Measurements from ENCODE around the gene RAB9A.

The RAB9A gene

DNA sequence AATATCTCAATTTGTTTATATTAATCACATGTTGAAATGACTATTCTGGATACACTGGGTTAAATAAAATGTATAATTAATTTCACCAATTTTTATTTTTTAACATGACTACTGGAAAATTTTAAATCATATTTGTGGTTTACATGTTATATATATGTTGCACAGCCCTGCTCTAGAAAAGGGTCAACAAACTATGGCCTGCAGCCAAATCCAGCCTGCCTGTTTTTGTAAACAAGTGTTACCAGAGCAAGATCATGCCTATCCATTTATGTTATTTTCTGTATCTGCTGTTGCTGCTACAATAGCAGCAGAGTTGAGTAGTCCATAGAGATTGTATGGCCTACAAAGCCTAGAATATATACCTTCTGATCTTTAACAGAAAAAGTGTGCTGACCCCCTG is 34.8 kb upstream of the RAB9A start:
- H3K27ac ChIP-seq (ENCODE audit: low read depth, low read length): peak overlapping the region; percentile 68; the same call in 1 of the 2 replicates
- peak overlapping the region; percentile 92 for H3K4me3 ChIP-seq (ENCODE audit: low read length)
- H4K20me1 ChIP-seq (ENCODE audit: control insufficient read depth, insufficient read depth, low read depth, low read length): no peaks in the 10 kb centered on the region
- H3F3A ChIP-seq (ENCODE audit: control insufficient read depth, insufficient read depth): 0 out of 2 replicates have a peak, but pooled peaks cover 3% of the 10 kb centered on the region
- no peaks in the 10 kb centered on the region; the same call in 1 of the 2 replicates for H3K36me3 ChIP-seq (ENCODE audit: control insufficient read depth, low read length)
- peak overlapping the region; percentile 68 for H3K4me2 ChIP-seq (ENCODE audit: low read length)
- H3K9me3 ChIP-seq (ENCODE audit: control insufficient read depth, insufficient read depth, low read length): no peaks in the 10 kb centered on the region
- no peaks in the 10 kb centered on the region for H3K9me2 ChIP-seq (replicated peaks; ENCODE audit: control insufficient read depth, low read length)
- peaks cover 19% of the 10 kb centered on the region for H3K79me2 ChIP-seq (ENCODE audit: control insufficient read depth, low read length)
- H3K27me3 ChIP-seq (ENCODE audit: control insufficient read depth, low read length): no peaks in the 10 kb centered on the region
- TF ChIP-seq EZH2phosphoT487 (IDR thresholded peaks at IDR 0.05; ENCODE audit: borderline replicate concordance, low read length): no peak
- TF ChIP-seq, protein P1, sequence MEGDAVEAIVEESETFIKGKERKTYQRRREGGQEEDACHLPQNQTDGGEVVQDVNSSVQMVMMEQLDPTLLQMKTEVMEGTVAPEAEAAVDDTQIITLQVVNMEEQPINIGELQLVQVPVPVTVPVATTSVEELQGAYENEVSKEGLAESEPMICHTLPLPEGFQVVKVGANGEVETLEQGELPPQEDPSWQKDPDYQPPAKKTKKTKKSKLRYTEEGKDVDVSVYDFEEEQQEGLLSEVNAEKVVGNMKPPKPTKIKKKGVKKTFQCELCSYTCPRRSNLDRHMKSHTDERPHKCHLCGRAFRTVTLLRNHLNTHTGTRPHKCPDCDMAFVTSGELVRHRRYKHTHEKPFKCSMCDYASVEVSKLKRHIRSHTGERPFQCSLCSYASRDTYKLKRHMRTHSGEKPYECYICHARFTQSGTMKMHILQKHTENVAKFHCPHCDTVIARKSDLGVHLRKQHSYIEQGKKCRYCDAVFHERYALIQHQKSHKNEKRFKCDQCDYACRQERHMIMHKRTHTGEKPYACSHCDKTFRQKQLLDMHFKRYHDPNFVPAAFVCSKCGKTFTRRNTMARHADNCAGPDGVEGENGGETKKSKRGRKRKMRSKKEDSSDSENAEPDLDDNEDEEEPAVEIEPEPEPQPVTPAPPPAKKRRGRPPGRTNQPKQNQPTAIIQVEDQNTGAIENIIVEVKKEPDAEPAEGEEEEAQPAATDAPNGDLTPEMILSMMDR (IDR thresholded peaks at IDR 0.05; ENCODE audit: low read depth, low read length, poor library complexity, severe bottlenecking): no peak
- peaks cover 32% of the 10 kb centered on the region for H3K4me1 ChIP-seq (ENCODE audit: control insufficient read depth, low read length)

DNA sequence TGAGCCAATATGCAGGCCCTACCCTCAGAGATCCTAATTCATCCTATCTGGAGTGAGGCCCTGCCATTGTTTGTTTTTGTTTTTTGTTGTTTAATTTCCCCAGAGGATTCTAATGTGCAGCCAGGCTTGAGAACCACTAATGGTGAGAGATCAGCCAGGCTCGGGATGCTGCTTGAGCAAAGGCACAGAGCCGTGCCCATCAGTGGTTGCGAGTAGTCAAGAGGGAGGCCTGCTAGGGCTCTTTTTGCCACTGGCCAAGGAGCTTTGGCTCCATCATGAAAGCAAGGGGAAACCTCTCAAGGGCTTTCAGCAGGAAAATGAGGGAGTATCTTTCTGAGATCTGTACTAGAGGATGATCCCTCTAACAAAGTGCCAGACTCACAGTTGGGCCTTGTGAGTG is 33.3 kb upstream of the RAB9A start:
- no peaks in the 10 kb centered on the region for H4K20me1 ChIP-seq (ENCODE audit: control insufficient read depth, insufficient read depth, low read depth, low read length)
- no peaks in the 10 kb centered on the region for H3K9me3 ChIP-seq (ENCODE audit: control insufficient read depth, insufficient read depth, low read length)
- H3K9me2 ChIP-seq (replicated peaks; ENCODE audit: control insufficient read depth, low read length): no peaks in the 10 kb centered on the region
- TF ChIP-seq, protein P1 (IDR thresholded peaks at IDR 0.05; ENCODE audit: low read depth, low read length, poor library complexity, severe bottlenecking): no peak
- no peak for TF ChIP-seq EZH2phosphoT487 (IDR thresholded peaks at IDR 0.05; ENCODE audit: borderline replicate concordance, low read length)
- H3K4me2 ChIP-seq (ENCODE audit: low read length): no peak overlapping the region
- H3K4me3 ChIP-seq (ENCODE audit: low read length): no peak overlapping the region
- H3K27me3 ChIP-seq (ENCODE audit: control insufficient read depth, low read length): no peaks in the 10 kb centered on the region
- 0 out of 2 replicates have a peak, but pooled peaks cover 3% of the 10 kb centered on the region for H3F3A ChIP-seq (ENCODE audit: control insufficient read depth, insufficient read depth)
- H3K79me2 ChIP-seq (ENCODE audit: control insufficient read depth, low read length): peaks cover 19% of the 10 kb centered on the region
- peaks cover 7% of the 10 kb centered on the region for H3K36me3 ChIP-seq (ENCODE audit: control insufficient read depth, low read length)
- peaks cover 33% of the 10 kb centered on the region for H3K4me1 ChIP-seq (ENCODE audit: control insufficient read depth, low read length)
- no peak overlapping the region for H3K27ac ChIP-seq (ENCODE audit: low read depth, low read length)

DNA sequence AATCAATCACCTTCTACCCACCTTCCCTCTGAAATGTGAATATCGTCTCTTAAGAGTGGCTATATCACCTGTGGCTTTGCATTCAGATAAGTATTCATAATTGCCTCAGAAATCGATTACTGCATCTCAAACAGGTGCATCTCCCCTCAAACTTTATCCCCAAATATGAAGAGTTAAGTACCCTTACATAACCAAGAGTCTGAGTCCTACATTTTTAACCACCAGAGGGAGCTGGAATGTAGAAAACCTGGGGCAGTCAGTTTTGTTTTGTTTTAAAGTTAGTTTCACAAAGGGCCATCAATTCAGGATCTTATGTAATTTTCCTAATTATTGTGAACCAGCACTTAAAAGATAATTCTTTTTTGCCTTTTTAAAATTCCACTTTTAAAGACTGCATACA is 30.3 kb upstream of the RAB9A start:
- Histone ChIP-seq H3K27ac (ENCODE audit: low read depth, low read length) (no peak overlapping the region), H3K79me2 (ENCODE audit: control insufficient read depth, low read length) (peaks cover 16% of the 10 kb centered on the region), H3F3A (ENCODE audit: control insufficient read depth, insufficient read depth) (0 out of 2 replicates have a peak, but pooled peaks cover 3% of the 10 kb centered on the region), H3K27me3 (ENCODE audit: control insufficient read depth, low read length) (no peaks in the 10 kb centered on the region), H3K9me2 (replicated peaks; ENCODE audit: control insufficient read depth, low read length) (no peaks in the 10 kb centered on the region), H4K20me1 (ENCODE audit: control insufficient read depth, insufficient read depth, low read depth, low read length) (no peaks in the 10 kb centered on the region), H3K36me3 (ENCODE audit: control insufficient read depth, low read length) (peaks cover 9% of the 10 kb centered on the region), H3K4me3 (ENCODE audit: low read length) (0 out of 2 replicates have a peak overlapping the region, but pooled peaks have one; percentile 8), H3K4me1 (ENCODE audit: control insufficient read depth, low read length) (peaks cover 28% of the 10 kb centered on the region), H3K4me2 (ENCODE audit: low read length) (peak overlapping the region; percentile 51), H3K9me3 (ENCODE audit: control insufficient read depth, insufficient read depth, low read length) (no peaks in the 10 kb centered on the region)
- TF ChIP-seq EZH2phosphoT487 (IDR thresholded peaks at IDR 0.05; ENCODE audit: borderline replicate concordance, low read length): no peak
- TF ChIP-seq, protein P1 (IDR thresholded peaks at IDR 0.05; ENCODE audit: low read depth, low read length, poor library complexity, severe bottlenecking): peak; percentile 59

All from DOHH2 (cell line).